Natural killer cell treated with Interleukin-12 subunit alpha and Interleukin-12 subunit beta and Interleukin-15 and Interleukin-18, amount 100 ng/mL, for 72 hours (primary cell): Measurements from ENCODE around the gene ACOT7. TPM values are rescaled to one million over a fixed set of nuclear protein-coding genes. Genes with fewer than 3 reads are reported as not detected.

Experiments used
- ATAC-seq, 2 donors: fragments of 150-1000 bp; cut with Tn5 transposase in 1 of 2; sonication (Bioruptor Pico), chemical (Tn5 transposase) in 1 of 2; 2 replicates each; pipeline ENCODE4 v1.10.0; 2021
- DNase-seq: peaks from one replicate; pipeline ENCODE4 v3.0.0; 2022; ENCODE audit warnings: low spot score
- H3K27ac Mint-ChIP-seq, 2 donors: 1 replicate in 1 of 2; 2 replicates in 1 of 2; pipeline ENCODE4 v1.8.0; 2022; ENCODE audit warnings: mixed read lengths in 2 of 2, mild to moderate bottlenecking in 1 of 2, moderate library complexity in 1 of 2
- H3K27me3 Mint-ChIP-seq, 2 donors: 1 replicate in 1 of 2; 2 replicates in 1 of 2; pipeline ENCODE4 v1.8.0; 2022; ENCODE audit warnings: mixed read lengths in 2 of 2
- H3K36me3 Mint-ChIP-seq: one replicate; pipeline ENCODE4 v1.8.0; 2022; ENCODE audit warnings: mixed read lengths
- H3K4me1 Mint-ChIP-seq, 2 donors: 1 replicate in 1 of 2; 2 replicates in 1 of 2; pipeline ENCODE4 v1.8.0; 2022; ENCODE audit warnings: low read depth in 2 of 2, mixed read lengths in 2 of 2, mild to moderate bottlenecking in 1 of 2
- H3K4me3 Mint-ChIP-seq: one replicate; pipeline ENCODE4 v1.8.0; 2022; ENCODE audit warnings: mixed read lengths
- H3K9me3 Mint-ChIP-seq: 2 replicates; pipeline ENCODE4 v1.8.0; 2022; ENCODE audit warnings: mixed read lengths
- total RNA-seq, 2 donors: library from RNA; stranded (reverse); gene quantifications; one replicate each; pipeline ENCODE4 v1.2.3, GENCODE V29; 2022

ACOT7 gene
- total RNA-seq, 2 donors from 2014 or later = 49.5 to 87.5 TPM

DNA sequence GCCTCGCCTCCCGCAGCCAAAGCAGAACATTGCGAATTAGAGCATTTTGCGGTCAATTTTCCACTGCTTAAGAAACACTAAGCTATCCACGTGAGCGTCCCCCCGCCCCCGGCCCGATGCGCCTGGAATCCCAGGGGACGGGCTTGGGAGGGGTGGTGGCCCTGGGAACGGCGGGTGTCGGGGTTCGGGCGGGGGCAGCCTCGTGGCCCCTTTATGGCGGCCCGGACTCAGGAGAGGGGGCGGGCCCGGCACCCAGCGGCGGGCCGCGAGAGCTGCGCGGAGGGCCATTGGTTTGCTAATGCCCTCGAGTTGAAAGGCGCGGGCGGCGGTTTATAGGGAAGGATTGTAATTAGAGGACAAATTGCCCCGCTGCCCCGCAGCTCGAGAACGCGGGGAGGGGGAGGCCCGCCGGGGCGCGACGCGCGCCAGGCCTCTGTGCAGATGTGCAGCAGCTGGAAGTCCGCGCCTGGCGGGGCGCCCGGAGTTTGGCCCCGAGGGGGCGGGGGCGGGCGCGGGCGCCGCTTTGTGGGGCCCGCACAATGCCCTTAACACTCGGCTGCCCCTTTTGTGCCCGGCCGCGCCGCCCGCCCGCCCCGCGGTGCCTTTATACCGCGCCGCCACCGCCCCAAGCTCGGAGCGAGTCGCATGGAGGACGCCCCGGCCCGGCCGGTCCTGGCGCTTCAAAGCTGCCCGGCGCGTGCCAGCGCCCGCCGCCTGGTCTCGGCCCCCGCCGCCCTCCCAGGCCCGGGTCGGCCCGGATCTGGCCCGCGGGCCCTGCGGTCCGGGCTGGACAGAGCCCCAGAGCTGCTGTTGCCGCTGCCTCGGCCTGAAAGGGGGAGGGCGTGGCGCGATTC lies 151.5 kb downstream of the ACOT7 start:
- Mint-ChIP-seq H3K27me3 (peaks cover 20 to 23% of the 10 kb centered on the region in 2 donors), H3K27ac (no peak overlapping the region), H3K4me3 (no peak overlapping the region), H3K4me1 (peaks cover 0 to 9% of the 10 kb centered on the region in 2 donors), H3K9me3 (no peaks in the 10 kb centered on the region), H3K36me3 (no peaks in the 10 kb centered on the region)
- DNase-seq (no peak), ATAC-seq (no peak)

DNA sequence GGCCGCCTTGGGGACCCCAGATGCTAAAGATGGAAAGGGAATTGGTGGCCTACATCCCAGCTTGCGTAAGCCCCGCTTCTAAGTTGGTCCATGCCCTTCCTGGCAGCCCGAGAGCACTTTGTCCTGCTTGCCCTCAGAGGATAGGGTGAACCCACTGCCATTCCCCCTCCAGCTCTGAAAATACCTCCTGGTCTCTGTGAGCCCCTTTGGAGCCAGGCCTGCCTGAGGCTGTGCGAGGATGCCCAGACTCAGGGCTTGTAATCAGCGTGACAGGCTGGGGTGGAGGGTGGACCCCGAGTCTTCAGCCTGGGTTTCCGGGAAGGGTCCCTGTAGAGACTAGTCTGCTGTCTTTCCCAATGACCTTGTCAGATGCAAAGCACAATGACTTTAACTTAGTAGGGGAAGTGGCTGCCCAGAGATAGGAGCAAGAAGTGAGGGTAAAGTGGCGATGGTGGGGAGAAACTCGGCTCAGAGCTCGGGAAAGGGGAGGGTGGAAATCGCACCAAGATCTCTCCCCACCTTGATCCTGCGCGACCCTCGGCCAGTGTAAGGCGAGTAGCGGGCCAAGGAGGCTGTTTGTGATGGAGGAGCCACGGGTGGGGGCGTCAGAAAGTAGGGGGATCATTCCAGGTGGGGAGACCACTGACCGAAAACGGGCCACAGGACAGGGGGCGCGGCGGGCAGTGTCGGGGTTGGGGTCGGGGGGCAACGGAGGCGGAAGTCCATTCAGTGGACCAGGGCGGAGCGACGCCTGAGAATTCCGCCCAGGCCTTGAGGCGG lies 152.3 kb downstream of the ACOT7 start:
- DNase-seq = no peak
- Mint-ChIP-seq H3K36me3 (no peaks in the 10 kb centered on the region), H3K27ac (no peak overlapping the region), H3K4me3 (no peak overlapping the region), H3K4me1 (peaks cover 0 to 7% of the 10 kb centered on the region in 2 donors), H3K27me3 (peaks cover 17 to 21% of the 10 kb centered on the region in 2 donors), H3K9me3 (no peaks in the 10 kb centered on the region)
- no peak for ATAC-seq

DNA sequence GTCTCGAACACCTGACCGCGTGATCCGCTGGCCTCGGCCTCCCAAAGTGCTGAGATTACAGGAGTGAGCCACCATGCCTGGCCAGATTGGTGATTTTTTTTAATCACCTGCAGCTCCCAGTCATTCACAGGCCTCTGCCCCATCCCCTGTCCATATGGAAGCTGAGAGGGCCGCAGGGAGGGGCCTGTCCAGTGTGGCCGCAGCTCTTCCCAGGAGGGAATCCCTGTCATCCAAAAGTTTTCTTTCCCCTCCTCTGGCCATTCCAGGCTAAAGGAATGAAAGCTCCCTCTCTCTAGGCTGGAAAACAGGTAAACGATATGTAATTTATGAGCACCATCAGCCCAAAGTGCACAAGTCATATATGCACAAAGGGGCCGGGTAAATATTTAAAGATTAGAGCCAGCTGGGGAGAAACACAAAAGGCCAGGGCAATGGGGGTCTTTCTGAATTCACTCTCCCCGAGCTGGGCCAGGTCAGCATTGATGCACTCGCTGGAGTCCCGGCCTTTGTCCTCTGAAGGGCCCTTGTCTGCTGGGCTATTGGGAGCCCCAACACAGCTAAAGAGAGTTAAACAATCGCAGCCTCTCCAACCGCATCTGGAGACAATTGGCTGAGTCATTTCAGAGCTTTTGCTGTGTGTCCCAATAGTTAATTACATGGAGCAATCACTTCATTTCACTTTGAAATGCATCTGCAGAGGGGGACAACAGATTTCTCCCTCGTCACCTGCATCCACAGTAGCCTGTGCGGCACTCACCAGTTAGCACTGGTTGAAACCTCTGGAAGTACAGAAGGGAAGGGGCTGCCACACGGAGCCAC lies 153.4 kb downstream of the ACOT7 start:
- no peak overlapping the region for H3K27ac Mint-ChIP-seq
- no peaks in the 10 kb centered on the region for H3K9me3 Mint-ChIP-seq
- peaks cover 17 to 21% of the 10 kb centered on the region in 2 donors for H3K27me3 Mint-ChIP-seq
- DNase-seq (no peak), ATAC-seq (no peak)
- H3K36me3 Mint-ChIP-seq = no peaks in the 10 kb centered on the region
- H3K4me1 Mint-ChIP-seq = peaks cover 0 to 7% of the 10 kb centered on the region in 2 donors
- no peak overlapping the region for H3K4me3 Mint-ChIP-seq

DNA sequence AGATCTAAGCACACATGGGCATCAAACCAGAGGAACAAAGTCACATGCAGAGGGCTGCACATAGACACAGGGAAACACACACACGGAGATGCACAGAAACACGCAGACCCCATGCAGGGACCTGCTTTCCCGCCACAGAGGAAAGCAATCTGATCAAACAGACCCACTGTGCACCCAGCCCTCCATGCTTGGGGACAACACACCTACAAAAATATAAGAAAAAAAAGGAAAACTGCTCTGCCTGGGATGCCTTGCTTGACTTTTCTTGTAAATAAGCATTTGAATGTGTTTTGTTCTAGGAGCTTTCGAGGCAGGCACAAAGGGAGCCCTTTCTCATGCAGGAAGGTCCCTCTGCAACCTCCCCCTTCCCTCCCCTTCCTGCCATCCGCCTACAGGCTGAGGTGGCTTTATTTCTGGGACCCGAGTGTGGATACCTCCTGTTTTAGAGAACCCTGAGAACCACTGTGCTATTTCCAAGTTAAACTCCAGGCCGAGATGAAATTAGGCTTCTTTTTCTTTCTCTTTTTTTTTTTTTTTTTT lies 154.3 kb downstream of the ACOT7 start:
- H3K9me3 Mint-ChIP-seq = no peaks in the 10 kb centered on the region
- H3K4me1 Mint-ChIP-seq = peaks cover 7 to 10% of the 10 kb centered on the region in 2 donors
- DNase-seq (no peak), ATAC-seq (no peak)
- H3K27me3 Mint-ChIP-seq = peaks cover 17 to 21% of the 10 kb centered on the region in 2 donors
- no peaks in the 10 kb centered on the region for H3K36me3 Mint-ChIP-seq
- no peak overlapping the region for H3K4me3 Mint-ChIP-seq
- no peak overlapping the region for H3K27ac Mint-ChIP-seq

DNA sequence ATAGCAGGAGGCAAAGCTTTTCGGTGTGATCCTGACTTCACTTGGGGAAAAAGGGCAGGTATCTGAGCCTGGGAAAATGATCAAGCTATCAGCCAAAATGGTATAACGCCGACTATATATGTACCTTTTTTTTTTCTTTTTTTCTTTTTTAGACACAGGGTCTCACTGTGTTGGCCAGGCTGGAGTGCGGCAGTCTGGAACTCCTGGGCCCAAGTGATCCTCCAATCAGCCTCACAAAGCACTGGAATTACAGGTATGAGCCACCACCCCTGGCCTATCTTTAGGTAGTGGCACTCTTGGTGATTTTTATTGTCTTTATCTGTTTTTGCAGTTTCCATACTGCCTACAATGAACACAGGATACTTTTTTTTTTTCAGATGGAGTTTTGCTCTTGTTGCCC lies 156.5 kb downstream of the ACOT7 start:
- H3K36me3 Mint-ChIP-seq = peaks cover 5% of the 10 kb centered on the region
- peaks cover 16 to 17% of the 10 kb centered on the region in 2 donors for H3K27me3 Mint-ChIP-seq
- DNase-seq (no peak), ATAC-seq (no peak)
- H3K27ac Mint-ChIP-seq = no peak overlapping the region
- H3K4me3 Mint-ChIP-seq = peak overlapping the region; percentile 27
- peaks cover 12 to 18% of the 10 kb centered on the region in 2 donors for H3K4me1 Mint-ChIP-seq
- no peaks in the 10 kb centered on the region for H3K9me3 Mint-ChIP-seq

- H3K36me3 Mint-ChIP-seq = peaks cover 5% of the 10 kb centered on the region
- DNase-seq (no peak), ATAC-seq (peak in 1 of 2 donors; percentile 45)
- peaks cover 8 to 10% of the 10 kb centered on the region in 2 donors for H3K27me3 Mint-ChIP-seq
- peak overlapping the region; percentile 61 to 80 for H3K27ac Mint-ChIP-seq
- peak overlapping the region; percentile 89 for H3K4me3 Mint-ChIP-seq
- peaks cover 11 to 12% of the 10 kb centered on the region in 2 donors for H3K4me1 Mint-ChIP-seq
- no peaks in the 10 kb centered on the region for H3K9me3 Mint-ChIP-seq
Measured at GRCh38 chr1:6235296-6235677, 158.3 kb downstream of the ACOT7 start.

- Mint-ChIP-seq H3K27me3 (peaks cover 7 to 8% of the 10 kb centered on the region in 2 donors), H3K36me3 (peaks cover 5% of the 10 kb centered on the region), H3K9me3 (no peaks in the 10 kb centered on the region), H3K4me1 (peaks cover 11 to 12% of the 10 kb centered on the region in 2 donors), H3K27ac (peak overlapping the region; percentile 61 to 80), H3K4me3 (peak overlapping the region; percentile 89)
- ATAC-seq (no peak), DNase-seq (no peak)
Measured at GRCh38 chr1:6234502-6235295, 158.9 kb downstream of the ACOT7 start.

- Mint-ChIP-seq H3K4me1 (peaks cover 11 to 12% of the 10 kb centered on the region in 2 donors), H3K4me3 (peak overlapping the region; percentile 38), H3K27ac (no peak overlapping the region), H3K9me3 (no peaks in the 10 kb centered on the region), H3K36me3 (peaks cover 5% of the 10 kb centered on the region), H3K27me3 (no peaks in the 10 kb centered on the region)
- DNase-seq (no peak), ATAC-seq (no peak)
Measured at GRCh38 chr1:6233376-6233775, 160.2 kb downstream of the ACOT7 start.

- Mint-ChIP-seq H3K4me1 (peaks cover 0 to 8% of the 10 kb centered on the region in 2 donors), H3K36me3 (peaks cover 15% of the 10 kb centered on the region), H3K4me3 (no peak overlapping the region), H3K27ac (no peak overlapping the region), H3K9me3 (no peaks in the 10 kb centered on the region), H3K27me3 (no peaks in the 10 kb centered on the region)
- ATAC-seq (no peak), DNase-seq (no peak)
Measured at GRCh38 chr1:6225651-6226050, 167.9 kb downstream of the ACOT7 start.

DNA sequence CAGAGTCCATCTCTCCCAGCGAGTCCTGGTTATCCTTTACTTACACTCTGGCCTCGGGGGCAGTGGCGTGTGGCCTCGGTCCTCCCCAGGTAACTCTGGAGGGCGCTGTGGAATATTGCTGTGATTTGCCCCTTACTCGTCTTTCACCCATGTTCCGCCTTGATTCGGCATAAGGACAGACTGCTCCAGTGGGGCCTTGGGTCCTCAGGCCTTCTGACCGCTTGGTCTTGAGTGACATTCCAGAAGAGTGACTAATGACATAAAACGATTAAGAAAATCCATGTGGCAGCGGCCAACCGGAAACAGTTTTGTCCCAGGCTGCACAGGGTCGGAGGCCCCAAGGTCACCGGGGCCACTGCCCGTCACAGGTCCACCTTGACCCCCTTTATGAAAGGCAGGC lies 168.8 kb downstream of the ACOT7 start:
- Mint-ChIP-seq H3K27me3 (no peaks in the 10 kb centered on the region), H3K27ac (no peak overlapping the region)
- ATAC-seq = no peak

DNA sequence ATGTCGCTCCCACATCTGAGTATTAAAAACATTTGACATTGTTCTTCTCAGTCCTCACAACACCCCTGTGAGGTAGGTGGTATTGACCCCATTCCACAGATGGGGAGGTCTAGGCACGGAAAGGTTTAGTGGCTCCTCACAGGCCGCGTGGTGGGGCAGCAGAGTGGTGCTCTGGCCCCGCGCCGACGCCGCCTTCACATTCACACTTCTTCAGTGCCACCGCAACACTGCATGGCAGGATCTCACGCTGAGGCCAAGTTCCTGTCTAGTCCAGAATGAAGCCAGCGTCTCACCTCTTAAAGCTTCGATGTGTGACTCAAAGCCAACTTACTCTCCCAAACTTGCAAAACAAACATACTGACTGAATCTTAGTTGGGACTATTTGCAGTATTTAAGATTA lies 169.9 kb downstream of the ACOT7 start:
- Mint-ChIP-seq H3K4me1 (peaks cover 0 to 8% of the 10 kb centered on the region in 2 donors), H3K9me3 (no peaks in the 10 kb centered on the region), H3K27ac (no peak overlapping the region), H3K36me3 (peaks cover 15% of the 10 kb centered on the region), H3K27me3 (no peaks in the 10 kb centered on the region), H3K4me3 (no peak overlapping the region)
- no peak for DNase-seq
- ATAC-seq = no peak

More for the DNA sequence above, 168.8 kb downstream of the ACOT7 start:
- DNase-seq = no peak
- Mint-ChIP-seq H3K4me1 (peaks cover 0 to 8% of the 10 kb centered on the region in 2 donors), H3K36me3 (peaks cover 15% of the 10 kb centered on the region), H3K4me3 (no peak overlapping the region), H3K9me3 (no peaks in the 10 kb centered on the region)

DNA sequence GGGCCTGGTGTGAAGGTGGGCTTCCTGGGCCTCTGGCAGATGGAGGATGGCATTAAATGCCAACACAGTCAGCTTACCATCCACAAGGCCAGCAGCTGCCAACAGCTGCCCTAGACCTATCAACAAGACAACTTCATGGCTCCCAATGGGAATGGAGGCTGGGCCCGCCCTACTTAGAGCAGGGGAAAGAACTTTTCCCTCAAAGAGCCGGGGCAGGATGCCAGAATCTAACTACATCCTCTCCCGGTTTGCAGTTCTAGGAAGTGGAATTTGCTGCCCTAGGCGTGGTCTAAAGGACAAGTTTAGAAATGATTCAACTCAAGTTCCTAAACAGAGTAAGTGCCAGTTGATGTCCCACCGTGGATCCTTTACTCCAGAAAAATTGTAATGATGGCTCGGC lies 170.9 kb downstream of the ACOT7 start:
- H3K4me3 Mint-ChIP-seq = no peak overlapping the region

More for the DNA sequence above, 170.9 kb downstream of the ACOT7 start:
- Mint-ChIP-seq H3K27ac (no peak overlapping the region), H3K9me3 (no peaks in the 10 kb centered on the region), H3K4me1 (peaks cover 0 to 8% of the 10 kb centered on the region in 2 donors), H3K36me3 (peaks cover 15% of the 10 kb centered on the region), H3K27me3 (peaks cover 0 to 2% of the 10 kb centered on the region in 2 donors)
- DNase-seq (no peak), ATAC-seq (no peak)
